ENCODE data around the gene NNMT. TPM values are rescaled to one million over a fixed set of nuclear protein-coding genes. Genes with fewer than 3 reads are reported as not detected.
A peak's percentile ranks its signal among the peaks of the same experiment; 100 is the strongest.
"Not testable (repeated sequence)": the region's sequence is repeated elsewhere in the genome, so short reads cannot be mapped to it uniquely, and the experiment has no call there.

The NNMT gene
- polyA plus RNA-seq, 4 donors: 0.27 to 3.0 (median 0.77) TPM

- no peak for DNase-seq (ENCODE audit: low read depth in 4 of 4, low spot score in 3 of 4)
Observed at GRCh38 chr11:114304969-114305368, 8.8 kb downstream of the NNMT start.

GRCh38 chr11:114307524-114308203 is 11.5 kb downstream of the NNMT start:
- no peak for DNase-seq (ENCODE audit: low read depth in 4 of 4, low spot score in 3 of 4)

- no peak for DNase-seq (ENCODE audit: low read depth in 4 of 4, low spot score in 3 of 4)
Observed at GRCh38 chr11:114308689-114309089, 12.5 kb downstream of the NNMT start.

GRCh38 chr11:114309517-114309916 is 13.3 kb downstream of the NNMT start:
- no peak for DNase-seq (ENCODE audit: low read depth in 4 of 4, low spot score in 3 of 4)

GRCh38 chr11:114310095-114310494 is 13.9 kb downstream of the NNMT start:
- no peak for DNase-seq (ENCODE audit: low read depth in 4 of 4, low spot score in 3 of 4)

GRCh38 chr11:114311946-114312345 is 15.7 kb downstream of the NNMT start:
- no peak for DNase-seq (ENCODE audit: low read depth in 4 of 4, low spot score in 3 of 4)

- DNase-seq (ENCODE audit: low read depth in 4 of 4, low spot score in 3 of 4): no peak
Observed at GRCh38 chr11:114314096-114314495, 17.9 kb downstream of the NNMT start.

- no peak for DNase-seq (ENCODE audit: low read depth in 4 of 4, low spot score in 3 of 4)
Observed at GRCh38 chr11:114315749-114316368, 19.7 kb downstream of the NNMT start.

GRCh38 chr11:114316980-114317786 is 21.0 kb downstream of the NNMT start:
- no peak for DNase-seq (ENCODE audit: low read depth in 4 of 4, low spot score in 3 of 4)

- no peak for DNase-seq (ENCODE audit: low read depth in 4 of 4, low spot score in 3 of 4)
Observed at GRCh38 chr11:114317787-114318137, 21.6 kb downstream of the NNMT start.

- DNase-seq (ENCODE audit: low read depth in 4 of 4, low spot score in 3 of 4): no peak
Observed at GRCh38 chr11:114318361-114318760, 22.2 kb downstream of the NNMT start.

- no peak for DNase-seq (ENCODE audit: low read depth in 4 of 4, low spot score in 3 of 4)
Observed at GRCh38 chr11:114319716-114320328, 23.6 kb downstream of the NNMT start.

GRCh38 chr11:114321621-114322257 is 25.5 kb downstream of the NNMT start:
- DNase-seq (ENCODE audit: low read depth in 4 of 4, low spot score in 3 of 4): no peak

- no peak for DNase-seq (ENCODE audit: low read depth in 4 of 4, low spot score in 3 of 4)
Observed at GRCh38 chr11:114322934-114323333, 26.7 kb downstream of the NNMT start.

- no peak for DNase-seq (ENCODE audit: low read depth in 4 of 4, low spot score in 3 of 4)
Observed at GRCh38 chr11:114326151-114326550, 30.0 kb downstream of the NNMT start.

GRCh38 chr11:114326776-114327175 is 30.6 kb downstream of the NNMT start:
- no peak for DNase-seq (ENCODE audit: low read depth in 4 of 4, low spot score in 3 of 4)

- DNase-seq (ENCODE audit: low read depth in 4 of 4, low spot score in 3 of 4): no peak
Observed at GRCh38 chr11:114330373-114330772, 34.2 kb downstream of the NNMT start.

GRCh38 chr11:114340311-114341131 is 44.3 kb downstream of the NNMT start:
- peak in 1 of 4 donors; percentile 32 for DNase-seq (ENCODE audit: low read depth in 4 of 4, low spot score in 3 of 4)

GRCh38 chr11:114341667-114342066 is 45.5 kb downstream of the NNMT start:
- not testable (repeated sequence) for DNase-seq (ENCODE audit: low read depth in 4 of 4, low spot score in 3 of 4)

GRCh38 chr11:114342476-114342875 is 46.3 kb downstream of the NNMT start:
- DNase-seq (ENCODE audit: low read depth in 4 of 4, low spot score in 3 of 4): no peak
